GM12891 (cell line): ENCODE data around the gene MAPK13.

ENCODE experiments used
- PAX5 ChIP-seq: IDR thresholded peaks from 2 replicates; pipeline ENCODE4 v1.6.1; 2011; ENCODE audit warnings: low read length, moderate library complexity, mild to moderate bottlenecking; ENCODE audit not compliant: insufficient read depth, severe bottlenecking
- POLR2A ChIP-seq: IDR thresholded peaks from 2 replicates; pipeline ENCODE4 v1.6.1; 2011; ENCODE audit warnings: low read depth, low read length, control low read depth
- POLR2AphosphoS5 ChIP-seq: IDR thresholded peaks from 2 replicates; pipeline ENCODE4 v1.6.1; 2011; ENCODE audit warnings: low read depth, low read length, control low read depth
- POU2F2 ChIP-seq: IDR thresholded peaks from 2 replicates; pipeline ENCODE4 v1.6.1; 2011; ENCODE audit warnings: low read depth, mild to moderate bottlenecking, control low read depth, low read length, moderate library complexity
- SPI1 ChIP-seq: IDR thresholded peaks from 2 replicates; pipeline ENCODE4 v1.6.1; 2011; ENCODE audit warnings: low read depth, low read length, control low read depth
- TAF1 ChIP-seq: IDR thresholded peaks from 2 replicates; pipeline ENCODE4 v1.6.1; 2011; ENCODE audit warnings: low read depth, low read length, control low read depth

DNA sequence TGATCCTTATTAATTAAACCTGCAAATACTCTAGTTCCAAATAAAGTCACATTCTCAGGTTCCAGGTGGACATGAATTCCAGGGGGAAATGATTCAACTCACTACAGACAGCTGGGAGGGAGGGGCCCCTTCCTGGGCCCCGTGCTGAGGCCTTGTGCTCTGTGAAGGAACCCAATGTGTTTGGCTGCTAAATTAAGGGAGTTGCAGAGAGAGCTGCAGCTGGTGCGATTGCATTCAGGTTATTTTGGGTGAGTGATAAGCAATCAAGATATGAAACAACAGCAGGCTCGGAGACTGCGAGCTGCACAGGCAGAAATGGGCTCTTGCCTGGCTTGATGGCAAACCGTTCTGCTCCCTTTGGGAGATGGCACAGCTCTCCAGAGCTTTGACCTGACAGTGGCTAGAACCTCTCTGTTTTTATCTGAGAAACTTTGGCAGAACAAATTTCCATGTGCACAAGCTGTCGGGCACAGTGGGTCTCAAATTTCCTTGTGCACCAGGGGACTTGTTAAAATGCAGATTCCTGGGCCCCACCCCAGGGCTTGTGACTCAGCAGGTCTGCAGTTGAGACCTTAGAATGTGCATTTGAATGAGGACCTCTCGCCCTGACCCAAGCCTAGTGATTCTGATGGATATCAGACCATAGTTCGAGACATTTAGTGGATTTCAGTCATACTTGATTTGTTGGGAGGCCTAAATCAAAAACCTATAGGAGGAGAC, 9.8 kb downstream of the MAPK13 start:
- TF ChIP-seq POLR2A (no peak), SPI1 (no peak), TAF1 (no peak), POLR2AphosphoS5 (no peak), PAX5 (no peak), POU2F2 (no peak)
